HG03520 (cell line): Measurements from ENCODE around the gene ACTR3.
"Not testable (repeated sequence)": the region's sequence is repeated elsewhere in the genome, so short reads cannot be mapped to it uniquely, and the experiment has no call there.

Source experiments
- ATAC-seq: cut with Tn5 transposase; IDR thresholded peaks from one replicate; pipeline ENCODE4 v1.9.1; 2021; ENCODE audit warnings: mild to moderate bottlenecking, moderate library complexity; ENCODE audit not compliant: unreplicated experiment

ACTR3 gene

DNA sequence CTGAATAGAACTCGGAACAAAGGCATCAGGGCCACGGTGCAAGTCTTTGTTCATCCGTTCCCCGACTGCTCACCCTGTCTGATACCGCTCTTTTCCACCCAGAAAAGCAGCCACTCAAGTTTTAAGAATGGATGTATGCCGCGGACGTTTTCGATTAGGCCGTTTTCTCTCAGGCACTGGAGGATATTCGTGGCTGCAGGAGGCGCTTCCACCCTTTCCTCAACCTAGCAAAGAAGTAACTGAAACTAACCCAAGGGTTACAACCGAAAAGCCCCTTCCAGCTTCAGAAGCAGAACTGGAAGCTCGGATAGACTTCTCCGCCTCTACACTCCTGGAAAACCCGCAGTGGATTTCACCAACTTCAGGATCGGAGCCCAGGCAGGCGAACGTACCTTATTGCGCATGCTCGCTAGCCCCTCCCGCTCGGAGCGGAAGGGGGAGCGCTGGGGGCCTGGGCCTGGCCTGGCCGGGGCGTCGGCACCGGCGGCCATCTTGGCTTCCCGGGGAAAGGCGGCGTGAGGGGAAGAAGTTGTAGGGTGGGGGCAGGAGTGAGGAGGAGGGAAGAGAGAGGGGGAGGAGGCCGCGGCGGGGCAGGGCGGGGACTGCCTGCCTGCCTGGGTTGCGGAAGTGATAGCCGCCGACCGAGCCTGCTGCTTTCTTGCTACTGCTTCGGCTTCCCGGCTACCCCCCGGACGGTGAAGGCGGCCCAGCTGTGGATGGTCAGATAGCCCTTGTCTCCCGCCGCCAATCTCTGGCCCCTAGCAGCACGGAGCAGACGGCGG, at the start of gene ACTR3:
Gene ACTR3, plus strand, starts transcription at position 619 of the 782 bp plus-strand sequence. CDS start 191 bp downstream, outside the sequence.
- ATAC-seq: peak; percentile 41

DNA sequence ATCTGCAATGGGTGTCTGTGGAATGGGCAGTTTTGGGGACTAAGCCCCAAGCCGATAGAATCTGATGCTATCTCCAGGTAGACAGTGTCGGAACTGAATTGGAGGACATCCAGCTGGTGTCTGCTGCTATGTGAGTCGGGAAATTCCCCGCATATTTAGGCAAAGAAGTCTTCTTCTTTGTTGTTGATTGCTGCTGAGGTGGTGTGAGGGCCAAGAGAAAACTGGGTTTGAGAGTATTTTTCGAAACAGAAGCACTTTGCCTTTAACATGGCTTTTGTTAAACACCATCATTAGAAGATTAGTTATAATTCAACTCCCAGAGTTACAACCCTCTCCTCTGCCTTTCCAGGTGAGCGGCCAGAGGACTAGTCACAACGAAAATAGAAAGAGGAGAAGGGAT, 49.4 kb upstream of the ACTR3 start:
- ATAC-seq: no peak

DNA sequence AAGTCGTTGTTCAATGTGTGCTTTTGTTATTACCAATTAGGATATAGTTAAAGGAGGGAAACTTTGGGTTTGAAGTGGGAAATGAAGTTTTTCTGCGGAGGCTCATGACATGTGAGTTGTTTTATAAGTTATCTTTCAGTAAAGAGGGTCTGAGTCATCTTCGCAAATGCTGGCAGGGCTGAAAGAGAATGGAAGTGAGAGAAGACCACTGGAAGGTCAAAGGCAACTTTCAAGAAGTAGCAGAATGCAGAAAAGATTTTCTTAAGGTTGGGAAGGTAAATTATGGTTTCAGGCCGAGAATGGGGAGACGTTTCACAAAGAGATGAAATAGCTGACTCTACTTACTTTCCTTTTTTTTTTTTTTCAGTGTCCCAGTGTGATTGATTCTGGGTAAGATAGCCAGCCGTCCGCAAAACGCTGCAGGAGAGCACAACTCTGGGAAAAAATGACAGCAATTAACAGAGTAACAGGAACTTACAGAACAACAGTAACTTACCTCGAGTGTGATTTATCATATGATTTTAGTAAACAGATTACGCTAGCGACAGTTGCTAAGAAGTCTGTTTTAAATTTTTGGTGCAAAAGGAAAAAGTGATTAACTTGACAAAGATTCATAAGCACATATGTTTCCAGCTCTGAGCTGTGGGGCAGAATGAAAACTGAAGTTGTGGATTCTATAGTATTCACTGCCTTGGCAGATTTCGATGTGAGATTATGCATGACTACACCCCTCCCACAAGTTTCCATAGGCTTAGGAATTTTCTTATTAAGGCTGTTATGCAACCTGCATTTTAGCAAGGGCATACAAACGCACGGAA, 46.8 kb upstream of the ACTR3 start:
- no peak for ATAC-seq

DNA sequence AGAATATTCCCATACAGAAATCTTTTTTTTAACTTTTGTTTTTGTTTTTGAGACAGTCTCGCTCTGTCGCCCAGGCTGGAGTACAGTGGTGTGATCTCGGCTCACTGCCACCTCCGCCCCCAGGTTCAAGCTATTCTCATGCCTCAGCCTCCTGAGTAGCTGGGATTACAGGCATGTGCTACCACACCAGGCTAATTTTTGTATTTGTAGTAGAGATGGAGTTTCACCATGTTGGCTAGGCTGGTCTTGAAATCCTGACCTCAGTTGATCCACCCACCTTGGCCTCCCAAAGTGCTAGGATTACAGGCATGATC, 46.2 kb upstream of the ACTR3 start:
- not testable (repeated sequence) for ATAC-seq

DNA sequence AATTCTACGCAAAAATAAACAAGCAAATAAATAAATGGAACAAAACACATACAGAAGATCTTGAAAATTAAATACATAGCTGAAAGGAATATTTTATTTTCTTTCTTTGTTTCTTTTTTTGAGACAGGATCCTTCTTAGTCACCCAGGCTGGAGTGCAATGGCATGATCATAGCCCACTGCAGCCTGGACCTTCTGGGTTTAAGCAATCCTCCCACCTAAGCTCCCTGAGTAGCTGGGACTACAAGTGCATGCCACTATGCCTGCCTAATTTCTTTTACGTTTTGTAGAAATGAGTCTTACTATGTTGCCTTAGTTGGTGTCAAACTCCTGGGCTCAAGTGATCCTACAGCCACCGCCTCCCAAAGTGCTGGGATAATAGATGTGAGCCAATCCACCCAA, 44.6 kb upstream of the ACTR3 start:
- no peak for ATAC-seq

DNA sequence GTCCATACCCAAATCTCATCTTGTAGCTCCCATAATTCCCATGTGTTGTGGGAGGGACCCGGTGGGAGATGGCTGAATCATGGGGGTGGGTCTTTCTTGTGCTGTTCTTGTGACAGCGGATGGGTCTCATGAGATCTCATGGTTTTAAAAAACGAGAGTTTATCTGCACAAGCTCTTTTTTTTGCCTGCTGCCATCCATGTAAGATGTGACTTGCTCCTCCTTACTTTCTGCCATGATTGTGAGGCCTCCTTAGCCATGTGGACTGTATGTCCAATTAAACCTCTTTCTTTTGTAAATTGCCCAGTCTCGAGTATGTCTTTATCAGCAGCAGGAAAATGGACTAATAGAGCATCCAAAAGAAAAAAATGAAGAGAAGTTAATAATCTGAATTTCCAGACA, 44.1 kb upstream of the ACTR3 start:
- not testable (repeated sequence) for ATAC-seq

DNA sequence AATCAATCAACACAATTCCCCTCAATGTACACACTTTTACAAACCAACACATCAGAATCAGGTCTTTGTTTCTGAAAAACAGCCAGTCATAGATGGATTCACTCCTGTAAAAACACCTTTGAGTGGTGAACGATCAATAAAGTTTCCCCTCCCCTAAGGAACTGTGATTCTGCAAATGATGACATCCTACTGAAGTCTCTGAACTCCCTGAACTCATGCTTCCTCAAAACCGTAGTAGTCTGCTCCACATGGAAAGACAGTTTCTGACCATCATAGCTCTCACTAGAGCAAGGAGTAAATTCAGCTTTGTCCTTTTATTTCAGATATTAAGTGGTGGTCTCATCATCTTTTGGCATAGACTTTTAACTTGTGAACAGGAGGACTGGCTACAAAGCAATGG, 43.5 kb upstream of the ACTR3 start:
- no peak for ATAC-seq

DNA sequence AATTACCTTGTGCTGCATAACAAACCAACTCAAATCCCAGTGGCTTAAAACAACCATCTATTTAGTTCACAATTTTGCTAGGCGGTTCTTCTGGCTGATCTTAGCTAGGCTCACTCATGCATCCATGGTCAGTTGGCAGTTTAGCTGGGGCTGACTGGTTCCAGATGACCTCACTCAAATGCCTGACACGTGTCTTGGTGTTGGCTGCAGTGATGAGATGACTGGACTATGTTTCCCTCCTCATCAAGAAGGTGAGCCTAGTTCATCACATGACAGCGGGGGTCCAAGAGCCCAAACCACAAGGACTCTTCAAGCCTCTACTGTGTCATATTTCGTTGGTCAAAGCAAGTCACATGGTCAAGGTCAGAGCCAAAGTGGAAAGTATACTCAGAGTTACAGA, 42.7 kb upstream of the ACTR3 start:
- peak; percentile 68 for ATAC-seq

DNA sequence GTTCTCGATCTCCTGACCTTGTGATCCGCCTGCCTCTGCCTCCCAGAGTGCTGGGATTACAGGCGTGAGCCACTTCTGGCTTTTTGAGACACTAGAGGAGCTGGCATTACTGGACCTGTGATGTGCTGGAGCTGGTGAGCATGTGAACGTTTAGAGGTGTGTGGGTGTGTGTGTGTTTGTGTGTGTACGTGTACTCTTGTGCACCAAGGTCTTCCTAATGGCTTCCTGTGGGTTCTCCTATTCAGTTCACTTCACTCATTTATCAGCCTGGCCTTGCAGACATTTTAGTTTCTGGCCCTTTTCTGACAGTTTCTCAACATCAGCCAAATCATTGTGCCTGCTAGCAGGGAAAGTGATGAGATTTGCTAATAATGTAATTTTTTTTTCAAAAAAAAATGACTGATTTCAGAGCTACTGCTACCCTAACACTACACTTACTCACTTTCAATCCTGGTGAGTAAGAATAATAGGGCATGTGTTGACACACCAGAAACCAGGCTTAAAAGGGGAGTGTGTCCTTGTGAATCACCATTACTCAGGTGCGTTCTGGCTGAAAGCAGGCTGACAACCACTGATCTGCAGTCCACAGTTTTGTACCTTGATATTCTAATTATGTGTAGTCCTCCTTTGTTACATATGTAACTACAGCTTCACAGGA, 41.0 kb upstream of the ACTR3 start:
- ATAC-seq: no peak

DNA sequence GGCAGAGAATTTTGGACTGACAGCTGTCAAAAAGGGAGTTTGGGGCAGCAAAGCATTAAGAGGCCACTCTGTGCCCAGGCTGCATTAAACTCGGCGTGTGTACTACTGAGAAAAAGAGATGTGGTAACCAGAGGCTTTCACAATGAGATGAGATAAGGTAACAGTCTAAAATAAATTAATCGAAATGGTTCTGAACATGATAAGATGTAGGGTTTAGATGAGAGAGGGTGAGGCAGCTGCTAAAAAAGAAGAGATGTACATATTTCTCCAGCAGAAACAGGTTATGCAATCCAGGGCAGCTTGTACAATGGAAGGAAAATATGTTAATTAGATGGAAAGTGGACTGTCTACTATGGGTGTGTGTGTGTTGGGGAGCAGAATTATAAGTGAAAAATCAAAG, 39.2 kb upstream of the ACTR3 start:
- ATAC-seq: no peak

DNA sequence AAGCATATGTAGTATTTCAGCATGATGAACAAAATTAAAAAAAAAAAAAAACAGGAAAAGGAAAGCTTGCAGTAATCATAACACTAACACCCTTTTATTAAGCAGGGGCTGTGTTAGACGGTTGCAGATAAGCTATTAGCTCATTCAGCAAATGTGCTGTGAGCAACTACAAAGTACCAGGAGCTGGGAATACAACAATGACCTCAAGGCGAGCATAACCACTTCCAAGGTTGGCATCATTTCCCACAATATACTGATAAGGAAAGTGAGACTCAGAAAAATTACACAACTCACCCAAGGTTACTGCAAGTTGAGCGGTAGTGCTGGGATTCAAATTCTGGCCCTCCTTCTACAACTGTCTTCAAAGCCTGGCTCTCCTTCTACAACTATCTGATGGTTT, 38.2 kb upstream of the ACTR3 start:
- no peak for ATAC-seq

DNA sequence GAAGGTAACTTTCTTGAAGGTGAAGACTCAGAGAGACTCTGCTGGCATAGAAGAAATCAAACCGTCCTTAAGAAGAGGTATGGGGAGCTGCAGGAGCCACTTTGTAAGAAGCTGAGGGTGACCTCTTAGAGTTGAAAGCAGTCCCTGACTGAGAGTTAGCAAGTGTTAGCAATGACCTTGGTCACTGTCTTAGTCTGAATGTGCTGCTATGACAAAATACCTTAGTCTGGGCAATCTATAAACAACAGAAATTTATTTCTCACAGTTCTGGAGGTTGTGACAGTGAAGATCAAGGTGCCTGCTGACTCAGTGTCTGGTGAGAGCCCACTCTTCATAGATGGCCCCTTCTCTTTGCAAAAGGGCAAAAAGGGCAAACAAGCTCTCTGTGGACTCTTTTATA, 35.7 kb upstream of the ACTR3 start:
- ATAC-seq: no peak

DNA sequence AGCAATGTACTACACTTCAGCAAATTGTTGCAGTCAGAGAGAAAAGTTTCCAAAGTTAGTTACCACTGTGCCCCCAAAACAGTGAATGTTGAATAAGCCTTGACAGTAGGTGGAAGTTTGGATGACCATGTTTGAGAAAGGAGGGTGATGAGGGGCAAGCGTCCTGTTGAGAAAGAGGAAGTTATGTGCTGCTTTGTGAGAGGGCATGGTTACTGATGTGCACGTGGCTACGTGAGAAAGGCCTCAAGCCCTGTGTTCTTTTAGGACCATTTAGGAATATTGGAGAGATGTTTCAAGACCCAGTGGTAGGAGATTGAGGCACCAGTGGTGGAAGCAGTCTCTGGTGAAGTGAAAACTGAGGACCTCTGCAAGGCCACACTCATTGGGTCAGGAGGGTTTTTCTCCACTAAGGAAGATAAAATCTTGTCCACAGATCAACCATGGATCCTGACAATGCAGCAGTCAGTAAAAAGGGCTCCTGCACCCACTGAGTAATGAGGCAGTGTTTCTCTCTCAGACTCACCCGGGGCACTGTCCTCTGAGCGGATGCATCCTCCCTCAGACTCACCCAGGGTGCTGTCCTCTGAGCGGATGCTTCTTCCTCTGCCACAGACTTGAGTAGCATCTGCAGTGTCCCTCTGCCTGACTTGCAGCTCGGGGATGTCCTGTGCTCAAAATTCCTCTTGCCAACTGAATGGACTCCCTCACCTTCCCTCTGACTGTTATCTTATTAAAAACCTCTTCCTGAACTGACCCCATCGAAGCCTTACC, 34.7 kb upstream of the ACTR3 start:
- no peak for ATAC-seq

DNA sequence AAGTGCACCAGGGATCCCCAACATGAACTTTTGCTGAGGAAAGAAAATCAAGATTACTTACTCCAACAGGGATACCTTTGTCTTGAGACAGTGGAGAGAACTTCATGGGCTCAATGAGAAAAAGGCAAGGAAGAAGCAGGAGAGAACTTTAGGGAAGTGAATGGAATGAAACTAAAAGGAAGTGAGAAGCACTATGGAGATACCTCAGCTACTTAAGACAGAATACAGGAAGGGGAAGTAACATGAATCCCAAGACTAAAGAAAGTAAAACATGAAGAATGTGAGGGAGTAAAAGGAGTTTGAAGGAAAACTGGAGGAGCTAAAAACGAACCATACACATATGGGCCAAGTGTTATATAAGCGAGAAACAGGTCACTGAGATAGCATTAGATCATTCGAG, 32.4 kb upstream of the ACTR3 start:
- ATAC-seq: no peak

DNA sequence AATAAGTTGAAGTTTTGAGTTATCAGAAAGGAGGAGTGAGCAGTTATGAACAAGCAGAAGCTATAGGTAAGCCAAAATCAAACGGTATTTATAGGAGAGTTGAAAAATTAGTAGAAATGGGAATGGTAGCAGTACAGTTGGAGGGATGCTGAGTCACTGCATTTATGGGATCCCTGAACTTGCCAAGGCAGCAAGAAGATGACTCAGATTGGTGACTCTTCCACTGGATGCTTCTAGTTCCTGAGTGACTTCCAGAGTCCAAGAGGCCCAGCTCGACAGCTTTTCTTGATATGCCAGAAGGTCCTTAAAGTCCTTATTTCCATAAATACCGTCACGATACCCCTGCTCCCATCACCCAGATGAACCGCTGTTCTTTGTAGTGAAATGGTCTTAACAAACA, 31.1 kb upstream of the ACTR3 start:
- ATAC-seq: no peak

DNA sequence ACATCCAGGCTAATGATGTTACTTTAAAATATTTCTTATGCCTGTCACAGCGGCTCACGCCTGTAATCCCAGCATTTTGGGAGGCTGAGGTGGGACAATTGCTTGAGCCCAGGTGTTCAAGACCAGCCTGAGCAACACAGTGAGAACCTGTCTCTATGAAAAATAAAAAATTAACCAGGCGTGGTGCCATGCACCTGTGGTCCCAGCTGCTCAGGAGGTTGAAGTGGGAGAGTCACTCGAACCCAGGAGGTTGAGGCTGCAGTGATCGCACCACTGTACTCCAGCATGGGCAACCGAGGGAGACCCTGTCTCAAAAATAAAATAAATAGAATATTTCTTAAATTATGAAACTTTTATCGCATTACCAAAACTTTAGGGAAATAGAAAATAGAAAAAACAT, 28.1 kb upstream of the ACTR3 start:
- no peak for ATAC-seq

DNA sequence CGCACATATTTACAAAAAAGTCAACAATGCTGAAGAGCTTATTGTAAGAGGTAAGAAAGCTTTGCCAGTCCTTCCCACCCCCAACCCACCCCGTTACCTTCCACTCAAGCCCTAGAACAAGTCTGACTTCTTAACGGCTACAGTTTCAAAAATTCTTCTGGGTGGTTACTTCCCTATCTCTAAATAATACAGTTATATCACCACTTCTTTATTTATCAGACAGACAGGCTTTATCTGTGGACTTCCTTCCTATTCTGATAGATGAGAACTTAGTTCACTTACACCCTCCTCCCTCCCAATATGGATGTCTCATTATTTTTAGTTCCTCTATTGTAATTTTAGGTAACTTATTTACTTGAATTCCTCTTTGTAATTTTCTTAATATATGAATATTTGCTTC, 26.7 kb upstream of the ACTR3 start:
- no peak for ATAC-seq

DNA sequence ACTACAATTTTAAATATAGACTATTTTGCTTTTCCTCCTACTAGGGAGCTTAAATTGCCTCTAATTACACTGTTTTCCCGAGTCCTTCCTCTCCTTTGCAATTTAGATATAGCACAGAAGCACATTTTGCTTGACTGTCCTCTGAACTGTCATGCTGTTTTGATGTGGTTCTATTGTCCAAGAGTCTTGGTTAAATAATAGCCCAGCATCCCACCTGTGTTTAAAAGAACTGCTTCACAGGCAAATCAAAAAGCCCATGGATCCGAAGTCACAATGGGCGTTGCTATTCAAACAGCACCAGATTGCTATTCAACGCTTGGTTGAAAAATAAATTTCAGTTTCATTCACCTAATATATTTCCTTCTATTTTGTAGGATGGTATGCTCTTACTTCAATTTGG, 22.3 kb upstream of the ACTR3 start:
- ATAC-seq: no peak

DNA sequence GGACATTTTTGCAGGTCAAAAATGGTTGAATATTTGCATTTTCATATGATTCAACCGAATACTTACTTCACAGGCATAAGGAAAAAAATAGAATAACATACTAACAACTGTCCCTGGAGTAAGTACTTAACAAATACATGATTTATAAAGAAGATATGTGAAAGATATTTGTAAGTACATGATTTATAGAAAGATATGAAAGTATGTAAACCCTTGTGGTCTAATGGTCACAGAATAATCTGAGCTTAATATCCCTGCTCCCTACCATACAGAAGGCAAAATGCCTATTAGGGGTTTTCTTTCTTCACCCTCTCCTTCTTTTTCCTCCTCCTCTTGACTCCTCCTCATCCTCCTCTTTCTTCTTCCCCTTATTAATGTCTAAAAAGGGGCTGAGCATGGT, 20.6 kb upstream of the ACTR3 start:
- ATAC-seq: no peak

DNA sequence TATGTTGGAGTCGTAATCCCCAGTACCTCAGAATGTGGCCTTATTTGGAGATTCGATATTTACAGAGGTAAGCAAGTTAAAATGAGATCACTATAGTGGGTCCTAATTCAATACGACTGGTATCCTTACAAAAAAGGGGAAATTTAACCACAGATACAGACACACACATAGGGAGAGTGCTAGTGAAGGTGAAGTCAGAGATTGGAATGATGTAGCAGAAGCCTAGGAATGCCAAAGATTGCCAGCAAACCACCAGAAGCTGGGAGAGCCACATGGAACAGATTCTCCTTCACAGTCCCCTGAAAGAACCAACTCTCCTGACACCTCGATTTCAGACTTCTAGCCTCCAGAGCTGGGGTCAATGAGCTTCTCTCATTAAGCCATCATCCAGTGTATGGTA, 17.7 kb upstream of the ACTR3 start:
- no peak for ATAC-seq

DNA sequence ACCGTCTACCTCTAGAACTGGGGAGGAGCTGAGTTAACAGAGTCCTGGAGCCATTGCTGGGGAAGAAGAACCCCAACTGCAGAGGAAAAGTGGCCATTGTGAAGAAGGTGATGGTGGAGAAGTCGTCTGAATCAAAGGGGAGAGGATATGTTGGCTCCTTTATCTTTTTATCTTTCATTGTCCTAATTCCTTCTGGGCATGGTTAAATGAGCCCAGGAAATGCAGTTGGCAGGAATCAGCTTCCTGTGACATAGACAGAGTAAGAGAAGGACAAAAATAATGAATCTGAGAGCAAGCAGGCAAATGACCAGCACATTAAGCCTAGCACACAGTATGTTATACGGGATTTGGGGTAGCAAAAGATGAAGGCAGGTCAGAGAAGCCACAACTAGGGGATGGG, 16.0 kb upstream of the ACTR3 start:
- ATAC-seq: no peak
